Measurements from ENCODE around the gene ZNF397. TPM values are rescaled to one million over a fixed set of nuclear protein-coding genes. Genes with fewer than 3 reads are reported as not detected.

Gene ZNF397
- total and polyA plus RNA-seq, 9 of the 15 experiments (the other 6 are each of a cell fraction or from before 2014, with no cell fraction given), result 6.4 to 24.2 (median 19.3) TPM

- peak; percentile 11; the same call in 1 of the 2 replicates for TF ChIP-seq EP300 (IDR thresholded peaks at IDR 0.05; ENCODE audit: low read length)
- TF ChIP-seq, protein P1, sequence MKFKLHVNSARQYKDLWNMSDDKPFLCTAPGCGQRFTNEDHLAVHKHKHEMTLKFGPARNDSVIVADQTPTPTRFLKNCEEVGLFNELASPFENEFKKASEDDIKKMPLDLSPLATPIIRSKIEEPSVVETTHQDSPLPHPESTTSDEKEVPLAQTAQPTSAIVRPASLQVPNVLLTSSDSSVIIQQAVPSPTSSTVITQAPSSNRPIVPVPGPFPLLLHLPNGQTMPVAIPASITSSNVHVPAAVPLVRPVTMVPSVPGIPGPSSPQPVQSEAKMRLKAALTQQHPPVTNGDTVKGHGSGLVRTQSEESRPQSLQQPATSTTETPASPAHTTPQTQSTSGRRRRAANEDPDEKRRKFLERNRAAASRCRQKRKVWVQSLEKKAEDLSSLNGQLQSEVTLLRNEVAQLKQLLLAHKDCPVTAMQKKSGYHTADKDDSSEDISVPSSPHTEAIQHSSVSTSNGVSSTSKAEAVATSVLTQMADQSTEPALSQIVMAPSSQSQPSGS (CRISPR knock-in tag; IDR thresholded peaks at IDR 0.05), result no peak
- TF ChIP-seq ZNF436 (CRISPR knock-in tag; IDR thresholded peaks at IDR 0.05), result 0 out of 2 replicates have a peak, but pooled peaks have one; percentile 58
- TF ChIP-seq, protein P2, sequence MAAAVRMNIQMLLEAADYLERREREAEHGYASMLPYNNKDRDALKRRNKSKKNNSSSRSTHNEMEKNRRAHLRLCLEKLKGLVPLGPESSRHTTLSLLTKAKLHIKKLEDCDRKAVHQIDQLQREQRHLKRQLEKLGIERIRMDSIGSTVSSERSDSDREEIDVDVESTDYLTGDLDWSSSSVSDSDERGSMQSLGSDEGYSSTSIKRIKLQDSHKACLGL (CRISPR knock-in tag; IDR thresholded peaks at IDR 0.05; ENCODE audit: borderline replicate concordance, poor library complexity, severe bottlenecking), result no peak
- TF ChIP-seq SLC30A9 (CRISPR knock-in tag; IDR thresholded peaks at IDR 0.05), result no peak
- peak; percentile 70; the same call in 1 of the 2 replicates for TF ChIP-seq PML (IDR thresholded peaks at IDR 0.05; ENCODE audit: low read length)
- TF ChIP-seq, protein P3, sequence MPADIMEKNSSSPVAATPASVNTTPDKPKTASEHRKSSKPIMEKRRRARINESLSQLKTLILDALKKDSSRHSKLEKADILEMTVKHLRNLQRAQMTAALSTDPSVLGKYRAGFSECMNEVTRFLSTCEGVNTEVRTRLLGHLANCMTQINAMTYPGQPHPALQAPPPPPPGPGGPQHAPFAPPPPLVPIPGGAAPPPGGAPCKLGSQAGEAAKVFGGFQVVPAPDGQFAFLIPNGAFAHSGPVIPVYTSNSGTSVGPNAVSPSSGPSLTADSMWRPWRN (IDR thresholded peaks at IDR 0.05; ENCODE audit: low read depth), result no peak
- TF ChIP-seq ERF (CRISPR knock-in tag; IDR thresholded peaks at IDR 0.05), result peak; percentile 41; the same call in 1 of the 2 replicates
- no peak for TF ChIP-seq NEUROD1 (IDR thresholded peaks at IDR 0.05; ENCODE audit: borderline replicate concordance, low read depth, low read length, partially characterized antibody)
- TF ChIP-seq RBFOX2 (IDR thresholded peaks at IDR 0.05; ENCODE audit: low read depth, low read length), result peak; percentile 98
- no peak for TF ChIP-seq CHD1 (IDR thresholded peaks at IDR 0.05; ENCODE audit: low read length)
- TF ChIP-seq ELF1 (tag; IDR thresholded peaks at IDR 0.05), result peak; percentile 95
- no peak for TF ChIP-seq ZBTB26 (CRISPR knock-in tag; IDR thresholded peaks at IDR 0.05)
- TF ChIP-seq TRIM28 (IDR thresholded peaks at IDR 0.05), result no peak
- TF ChIP-seq, protein P4, sequence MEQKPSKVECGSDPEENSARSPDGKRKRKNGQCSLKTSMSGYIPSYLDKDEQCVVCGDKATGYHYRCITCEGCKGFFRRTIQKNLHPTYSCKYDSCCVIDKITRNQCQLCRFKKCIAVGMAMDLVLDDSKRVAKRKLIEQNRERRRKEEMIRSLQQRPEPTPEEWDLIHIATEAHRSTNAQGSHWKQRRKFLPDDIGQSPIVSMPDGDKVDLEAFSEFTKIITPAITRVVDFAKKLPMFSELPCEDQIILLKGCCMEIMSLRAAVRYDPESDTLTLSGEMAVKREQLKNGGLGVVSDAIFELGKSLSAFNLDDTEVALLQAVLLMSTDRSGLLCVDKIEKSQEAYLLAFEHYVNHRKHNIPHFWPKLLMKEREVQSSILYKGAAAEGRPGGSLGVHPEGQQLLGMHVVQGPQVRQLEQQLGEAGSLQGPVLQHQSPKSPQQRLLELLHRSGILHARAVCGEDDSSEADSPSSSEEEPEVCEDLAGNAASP (IDR thresholded peaks at IDR 0.05), result no peak
- peak; percentile 97 for TF ChIP-seq GTF2E2 (tag; IDR thresholded peaks at IDR 0.05)
- no peak for TF ChIP-seq CHD4 (IDR thresholded peaks at IDR 0.05; ENCODE audit: insufficient read depth, insufficient replicate concordance, low read depth, low read length, poor library complexity, severe bottlenecking)
- TF ChIP-seq RBM34 (IDR thresholded peaks at IDR 0.05; ENCODE audit: borderline replicate concordance, insufficient read depth, low read length), result no peak
- TF ChIP-seq LCOR (CRISPR knock-in tag; IDR thresholded peaks at IDR 0.05), result peak; percentile 40; the same call in 1 of the 2 replicates
- no peak for TF ChIP-seq FOXJ2 (tag; IDR thresholded peaks at IDR 0.05)
- no peak for TF ChIP-seq ARHGAP35 (IDR thresholded peaks at IDR 0.05; ENCODE audit: partially characterized antibody)
- peak; percentile 75 for TF ChIP-seq ATF7 (IDR thresholded peaks at IDR 0.05)
- peak; percentile 93 for TF ChIP-seq TAF1 (IDR thresholded peaks at IDR 0.05; ENCODE audit: control insufficient read depth, extremely low read depth, insufficient read depth, low read length, severe bottlenecking)
Measured at GRCh38 chr18:35240664-35241447, at the start of gene ZNF397 (continued).

Data from K562 (cell line).